H9 (cell line): ENCODE results near the gene DPH2. TPM values are rescaled to one million over a fixed set of nuclear protein-coding genes. Genes with fewer than 3 reads are reported as not detected.

Experiments
- DNase-seq: peaks from one replicate; pipeline ENCODE4 v3.0.0-alpha.2; 2017
- H2AFZ ChIP-seq: one replicate; pipeline ENCODE4 v1.6.1; 2013; ENCODE audit warnings: mild to moderate bottlenecking, low read length, control low read depth, moderate library complexity
- H2AK5ac ChIP-seq: 2 replicates; pipeline ENCODE4 v1.6.1; 2013; ENCODE audit warnings: low read length, control low read depth, mixed read lengths; ENCODE audit not compliant: insufficient read length
- H2BK120ac ChIP-seq: one replicate; pipeline ENCODE4 v1.6.1; 2013; ENCODE audit warnings: low read depth, mild to moderate bottlenecking, low read length, control low read depth, inconsistent platforms; ENCODE audit not compliant: poor library complexity, severe bottlenecking
- H2BK12ac ChIP-seq: 2 replicates; pipeline ENCODE4 v1.6.1; 2013; ENCODE audit warnings: low read length, control low read depth, mixed read lengths, low read depth; ENCODE audit not compliant: insufficient read length
- H2BK15ac ChIP-seq: 2 replicates; pipeline ENCODE4 v1.6.1; 2013; ENCODE audit warnings: low read depth, low read length, control low read depth
- H2BK20ac ChIP-seq: one replicate; pipeline ENCODE4 v1.6.1; 2013; ENCODE audit warnings: low read depth, mild to moderate bottlenecking, low read length, control low read depth, inconsistent platforms; ENCODE audit not compliant: poor library complexity, severe bottlenecking
- H2BK5ac ChIP-seq: 2 replicates; pipeline ENCODE4 v1.6.1; 2013; ENCODE audit warnings: low read length, control low read depth, mixed read lengths; ENCODE audit not compliant: insufficient read length
- H3K14ac ChIP-seq: 2 replicates; pipeline ENCODE4 v1.6.1; 2013; ENCODE audit warnings: low read length, control low read depth; ENCODE audit not compliant: insufficient read depth
- H3K18ac ChIP-seq: 2 replicates; pipeline ENCODE4 v1.6.1; 2013; ENCODE audit warnings: low read depth, mild to moderate bottlenecking, mixed read lengths, low read length, control low read depth; ENCODE audit not compliant: insufficient read length
- H3K23ac ChIP-seq: 2 replicates; pipeline ENCODE4 v1.6.1; 2013; ENCODE audit warnings: low read length, control low read depth, mixed read lengths, low read depth; ENCODE audit not compliant: insufficient read length
- H3K23me2 ChIP-seq: 2 replicates; pipeline ENCODE4 v1.6.1; 2013; ENCODE audit warnings: low read depth, mild to moderate bottlenecking, mixed read lengths, low read length, control low read depth; ENCODE audit not compliant: insufficient read length, poor library complexity, severe bottlenecking
- H3K27ac ChIP-seq: 2 replicates; pipeline ENCODE4 v1.5.1; 2013; ENCODE audit warnings: low read length, control low read depth, mixed read lengths, low read depth; ENCODE audit not compliant: insufficient read length
- H3K27me3 ChIP-seq: 2 replicates; pipeline ENCODE4 v1.6.1; 2013; ENCODE audit warnings: low read length, control low read depth, inconsistent platforms; ENCODE audit not compliant: insufficient read depth
- H3K4ac ChIP-seq: 2 replicates; pipeline ENCODE4 v1.6.1; 2013; ENCODE audit warnings: low read depth, mild to moderate bottlenecking, control low read depth, inconsistent platforms, low read length, moderate library complexity
- H3K4me1 ChIP-seq: 2 replicates; pipeline ENCODE4 v1.6.1; 2013; ENCODE audit warnings: low read length, control low read depth, inconsistent platforms; ENCODE audit not compliant: insufficient read depth
- H3K4me2 ChIP-seq: 2 replicates; pipeline ENCODE4 v1.6.1; 2013; ENCODE audit warnings: low read length, control low read depth, mixed read lengths; ENCODE audit not compliant: insufficient read length, insufficient read depth
- H3K56ac ChIP-seq: 2 replicates; pipeline ENCODE4 v1.6.1; 2013; ENCODE audit warnings: low read depth, mild to moderate bottlenecking, mixed read lengths, low read length, control low read depth; ENCODE audit not compliant: insufficient read length
- H3K79me1 ChIP-seq: 2 replicates; pipeline ENCODE4 v1.6.1; 2013; ENCODE audit warnings: low read depth, mild to moderate bottlenecking, moderate library complexity, low read length, control low read depth, inconsistent platforms; ENCODE audit not compliant: insufficient read depth, poor library complexity, severe bottlenecking
- H3K79me2 ChIP-seq: 2 replicates; pipeline ENCODE4 v1.6.1; 2013; ENCODE audit warnings: low read length, control low read depth, inconsistent platforms; ENCODE audit not compliant: insufficient read depth
- H3K9ac ChIP-seq: 2 replicates; pipeline ENCODE4 v1.6.1; 2013; ENCODE audit warnings: low read length, control low read depth, mixed read lengths; ENCODE audit not compliant: insufficient read length; ENCODE audit errors: extremely low read depth
- H3K9me3 ChIP-seq: one replicate; pipeline ENCODE4 v1.6.1; 2013; ENCODE audit warnings: low read depth, low read length, inconsistent platforms; ENCODE audit not compliant: control insufficient read depth
- H3T11ph ChIP-seq: one replicate; pipeline ENCODE4 v1.6.1; 2013; ENCODE audit warnings: mild to moderate bottlenecking, low read length, control low read depth, inconsistent platforms
- H4K20me1 ChIP-seq: one replicate; pipeline ENCODE4 v1.6.1; 2013; ENCODE audit not compliant: control insufficient read depth, insufficient read length, insufficient read depth
- H4K5ac ChIP-seq: 2 replicates; pipeline ENCODE4 v1.6.1; 2013; ENCODE audit warnings: low read depth, mild to moderate bottlenecking, mixed read lengths, low read length, control low read depth; ENCODE audit not compliant: insufficient read length
- H4K8ac ChIP-seq: replicated peaks from 2 replicates; pipeline ENCODE4 v1.6.1; 2013; ENCODE audit warnings: low read length, control low read depth, mixed read lengths, low read depth; ENCODE audit not compliant: insufficient read length
- H4K91ac ChIP-seq: 2 replicates; pipeline ENCODE4 v1.6.1; 2013; ENCODE audit warnings: low read depth, mild to moderate bottlenecking, moderate library complexity, mixed read lengths, low read length, control low read depth; ENCODE audit not compliant: insufficient read length
- H3K27ac Mint-ChIP-seq, 3 experiments: 2 replicates in 2 of 3; 3 replicates in 1 of 3; pipeline ENCODE4 v1.8.0; 2020 to 2021; ENCODE audit warnings: mixed read lengths in 3 of 3, mild to moderate bottlenecking in 1 of 3, moderate library complexity in 1 of 3
- H3K27me3 Mint-ChIP-seq: 2 replicates; pipeline ENCODE4 v1.8.0; 2021; ENCODE audit warnings: low read depth, mild to moderate bottlenecking, moderate library complexity, mixed read lengths
- H3K36me3 Mint-ChIP-seq, 3 experiments: 2 replicates in 2 of 3; 3 replicates in 1 of 3; pipeline ENCODE4 v1.8.0; 2020 to 2021; ENCODE audit warnings: low read depth in 3 of 3, mixed read lengths in 3 of 3; ENCODE audit not compliant: insufficient read depth in 1 of 3
- H3K4me1 Mint-ChIP-seq, 2 experiments: 2 replicates each; pipeline ENCODE4 v1.8.0; 2020; ENCODE audit warnings: mixed read lengths in 2 of 2
- H3K4me3 Mint-ChIP-seq, 2 experiments: 2 replicates in 1 of 2; 3 replicates in 1 of 2; pipeline ENCODE4 v1.8.0; 2020 to 2021; ENCODE audit warnings: mild to moderate bottlenecking in 2 of 2, mixed read lengths in 2 of 2, moderate library complexity in 1 of 2
- H3K9me3 Mint-ChIP-seq, 2 experiments: 2 replicates in 1 of 2; 3 replicates in 1 of 2; pipeline ENCODE4 v1.8.0; 2020; ENCODE audit warnings: mild to moderate bottlenecking in 2 of 2, mixed read lengths in 2 of 2, moderate library complexity in 1 of 2
- CTCF ChIP-seq: fragments of 200-600 bp; sonication (generic); conservative IDR thresholded peaks from 3 replicates; pipeline ENCODE4 v1.8.0; 2021; ENCODE audit warnings: antibody characterized with exemption, mild to moderate bottlenecking
- WGBS: extraction: QIAGEN DNeasy Blood & Tissue Kit; methylation state at CpG from one replicate; pipeline ENCODE4 v1.1.7; 2013; ENCODE audit warnings: missing lambda C conversion rate, low lambda C conversion rate, mixed read lengths; ENCODE audit not compliant: insufficient read length; ENCODE audit errors: extremely low coverage; 5-methylcytosine and 5-hydroxymethylcytosine counted together
- total RNA-seq: library from RNA; stranded (reverse); gene quantifications from 2 replicates; pipeline ENCODE4 v1.2.1, GENCODE V29; 2021

The DPH2 gene
- total RNA-seq, 1 experiment from 2014 or later: 74.4 TPM

DNA sequence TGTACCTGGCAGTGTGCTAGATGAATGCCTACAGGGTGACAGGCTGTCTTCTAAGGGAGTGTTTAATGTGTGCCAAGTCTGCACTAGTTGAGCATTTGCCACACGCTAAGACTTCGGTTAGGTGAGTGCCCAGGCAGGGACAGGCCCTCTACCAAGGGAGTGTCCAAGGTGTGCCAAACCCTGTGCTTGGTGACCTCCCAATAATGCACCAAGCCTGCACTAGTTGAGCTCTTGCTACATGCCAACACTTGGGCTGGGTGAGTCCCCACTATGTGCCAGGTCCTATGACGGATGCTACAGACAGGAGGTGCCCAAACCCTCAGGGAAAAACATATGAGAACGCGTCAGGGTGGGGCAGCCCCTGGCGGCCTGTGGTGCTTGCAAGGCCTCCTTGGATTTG, 50.7 kb downstream of the DPH2 start:
- no peak overlapping the region for H3K14ac ChIP-seq
- H3K79me2 ChIP-seq: no peaks in the 10 kb centered on the region
- H3K4ac ChIP-seq: no peak overlapping the region
- H3K4me1 Mint-ChIP-seq: peaks cover 11 to 20% of the 10 kb centered on the region in 2 experiments
- H4K91ac ChIP-seq: no peak overlapping the region
- no peak overlapping the region for H3K4me2 ChIP-seq
- H2AK5ac ChIP-seq: no peak overlapping the region
- no peak for TF ChIP-seq CTCF
- no peak overlapping the region for H4K8ac ChIP-seq
- no peak overlapping the region for H3K18ac ChIP-seq
- H3K9me3 Mint-ChIP-seq: no peaks in the 10 kb centered on the region
- no peak for DNase-seq
- H3K9me3 ChIP-seq: no peaks in the 10 kb centered on the region
- no peak overlapping the region for H3K9ac ChIP-seq
- H3K23ac ChIP-seq: no peak overlapping the region
- H2AFZ ChIP-seq: no peak overlapping the region
- H2BK15ac ChIP-seq: no peak overlapping the region
- H3K4me1 ChIP-seq: no peaks in the 10 kb centered on the region
- no peak overlapping the region for H3T11ph ChIP-seq
- H3K23me2 ChIP-seq: no peaks in the 10 kb centered on the region
- H4K20me1 ChIP-seq: no peaks in the 10 kb centered on the region
- no peak overlapping the region for H2BK5ac ChIP-seq
- WGBS: no CpG with 5 or more reads among the region's 6 CpGs
- H4K5ac ChIP-seq: no peak overlapping the region
- H3K27me3 ChIP-seq: no peaks in the 10 kb centered on the region
- H3K56ac ChIP-seq: no peak overlapping the region
- H3K27ac Mint-ChIP-seq: no peak overlapping the region
- no peaks in the 10 kb centered on the region for H3K27me3 Mint-ChIP-seq
- H2BK20ac ChIP-seq: no peak overlapping the region
- no peaks in the 10 kb centered on the region for H3K79me1 ChIP-seq
- H2BK120ac ChIP-seq: no peak overlapping the region
- H3K36me3 Mint-ChIP-seq: peaks cover 18 to 39% (median 18%) of the 10 kb centered on the region in 3 experiments
- no peak overlapping the region for H2BK12ac ChIP-seq
- no peak overlapping the region for H3K4me3 Mint-ChIP-seq
- H3K27ac ChIP-seq: no peak overlapping the region
